ENCODE data around the gene SUCLG1. TPM values are rescaled to one million over a fixed set of nuclear protein-coding genes. Genes with fewer than 3 reads are reported as not detected.

SUCLG1 gene
- total RNA-seq, 2 donors from 2014 or later, result 33.6 to 41.9 TPM

GRCh38 chr2:84496386-84496785 lies 37.3 kb upstream of the SUCLG1 start:
- H3K36me3 ChIP-seq (ENCODE audit: control insufficient read depth, insufficient read depth, low read length), result no peaks in the 10 kb centered on the region
- H3K27ac ChIP-seq (ENCODE audit: low read depth, low read length), result no peak overlapping the region
- Mint-ChIP-seq H3K9me3 (no peaks in the 10 kb centered on the region), H3K4me3 (no peak overlapping the region), H3K36me3 (ENCODE audit: low read depth) (no peaks in the 10 kb centered on the region), H3K27ac (no peak overlapping the region), H3K4me1 (no peaks in the 10 kb centered on the region), H3K27me3 (ENCODE audit: insufficient read depth) (peaks cover 5% of the 10 kb centered on the region)
- H3K9me3 ChIP-seq (ENCODE audit: control insufficient read depth, low read length), result no peaks in the 10 kb centered on the region
- H3K4me3 ChIP-seq (ENCODE audit: low read length), result no peak overlapping the region
- no peaks in the 10 kb centered on the region for H3K27me3 ChIP-seq (ENCODE audit: control insufficient read depth, insufficient read depth, low read length, poor library complexity, severe bottlenecking)
- no peak for DNase-seq
- no peak for TF ChIP-seq CTCF (conservative IDR thresholded peaks at IDR 0.05)
- no peaks in the 10 kb centered on the region for H3K4me1 ChIP-seq (ENCODE audit: control insufficient read depth, insufficient read depth, low read length)
- no peak overlapping the region for H3K9ac ChIP-seq (ENCODE audit: extremely low read depth, low read length, poor library complexity, severe bottlenecking)

- TF ChIP-seq CTCF (conservative IDR thresholded peaks at IDR 0.05), result peak; percentile 82
- Mint-ChIP-seq H3K9me3 (no peaks in the 10 kb centered on the region), H3K36me3 (ENCODE audit: low read depth) (no peaks in the 10 kb centered on the region), H3K27ac (no peak overlapping the region), H3K4me1 (no peaks in the 10 kb centered on the region), H3K4me3 (no peak overlapping the region), H3K27me3 (ENCODE audit: insufficient read depth) (peaks cover 5% of the 10 kb centered on the region)
- Histone ChIP-seq H3K4me3 (ENCODE audit: low read length) (no peak overlapping the region), H3K36me3 (ENCODE audit: control insufficient read depth, insufficient read depth, low read length) (no peaks in the 10 kb centered on the region), H3K27me3 (ENCODE audit: control insufficient read depth, insufficient read depth, low read length, poor library complexity, severe bottlenecking) (no peaks in the 10 kb centered on the region), H3K9ac (ENCODE audit: extremely low read depth, low read length, poor library complexity, severe bottlenecking) (no peak overlapping the region), H3K4me1 (ENCODE audit: control insufficient read depth, insufficient read depth, low read length) (no peaks in the 10 kb centered on the region), H3K9me3 (ENCODE audit: control insufficient read depth, low read length) (no peaks in the 10 kb centered on the region), H3K27ac (ENCODE audit: low read depth, low read length) (no peak overlapping the region)
- 37 to 96% methylated on average over 3 to 8 of the region's 8 CpGs for WGBS, 2 experiments (ENCODE audit: insufficient coverage in 1 of 2, insufficient read length in 1 of 2)
- no peak for DNase-seq
Measured at GRCh38 chr2:84495539-84496146, 36.6 kb upstream of the SUCLG1 start.

- no peaks in the 10 kb centered on the region for H3K4me1 Mint-ChIP-seq
- no peaks in the 10 kb centered on the region for H3K36me3 Mint-ChIP-seq (ENCODE audit: low read depth)
- Histone ChIP-seq H3K27ac (ENCODE audit: low read depth, low read length) (no peak overlapping the region), H3K9me3 (ENCODE audit: control insufficient read depth, low read length) (no peaks in the 10 kb centered on the region), H3K4me3 (ENCODE audit: low read length) (no peak overlapping the region), H3K9ac (ENCODE audit: extremely low read depth, low read length, poor library complexity, severe bottlenecking) (no peak overlapping the region), H3K27me3 (ENCODE audit: control insufficient read depth, insufficient read depth, low read length, poor library complexity, severe bottlenecking) (no peaks in the 10 kb centered on the region), H3K36me3 (ENCODE audit: control insufficient read depth, insufficient read depth, low read length) (no peaks in the 10 kb centered on the region), H3K4me1 (ENCODE audit: control insufficient read depth, insufficient read depth, low read length) (no peaks in the 10 kb centered on the region)
- no peaks in the 10 kb centered on the region for H3K9me3 Mint-ChIP-seq
- no peak for TF ChIP-seq CTCF (conservative IDR thresholded peaks at IDR 0.05)
- H3K27me3 Mint-ChIP-seq (ENCODE audit: insufficient read depth), result no peaks in the 10 kb centered on the region
- no peak overlapping the region for H3K4me3 Mint-ChIP-seq
- WGBS, 2 experiments (ENCODE audit: insufficient coverage in 1 of 2, insufficient read length in 1 of 2), result 81 to 83% methylated on average over 3 to 4 of the region's 4 CpGs
- DNase-seq, result no peak
- H3K27ac Mint-ChIP-seq, result no peak overlapping the region
Measured at GRCh38 chr2:84494070-84494469, 35.0 kb upstream of the SUCLG1 start.

Measured in endodermal cell (in vitro differentiated cells).